ENCODE measurements around the gene PTPRK. TPM values are rescaled to one million over a fixed set of nuclear protein-coding genes. Genes with fewer than 3 reads are reported as not detected.

The PTPRK gene
- total and polyA plus RNA-seq, 7 donors: 6.0 to 51.3 (median 46.7) TPM

DNA sequence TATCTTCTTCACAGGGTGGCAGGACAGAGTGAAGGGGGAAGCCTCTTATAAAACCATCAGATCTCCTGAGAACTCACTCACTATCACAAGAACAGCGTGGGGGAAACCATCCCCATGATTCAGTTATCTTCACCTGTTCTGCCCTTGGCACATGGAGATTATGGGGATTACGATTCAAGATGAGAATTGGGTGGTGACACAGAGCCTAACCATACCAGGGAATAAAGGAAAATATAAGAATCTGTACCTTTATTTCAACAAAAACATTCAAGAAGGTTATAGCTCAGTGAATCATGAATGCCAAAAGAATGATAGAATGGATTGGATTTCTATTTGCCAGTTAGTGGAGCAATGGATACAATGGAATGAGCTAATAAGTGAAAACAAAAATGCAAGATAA is 214.4 kb downstream of the PTPRK start:
- H3K27me3 ChIP-seq: no peaks in the 10 kb centered on the region
- intact Hi-C loops (cut with DNase I): no loop called here
- no peaks in the 10 kb centered on the region for H3K9me3 ChIP-seq
- H3K27ac ChIP-seq: no peak overlapping the region
- DNase-seq: no peak
- H3K4me3 ChIP-seq: no peak overlapping the region
- WGBS, 2 donors: 87 to 99% methylated on average over 2 of the region's 2 CpGs
- H3K36me3 ChIP-seq: no peaks in the 10 kb centered on the region
- H3K4me1 ChIP-seq: peaks cover 0 to 22% (median 8%) of the 10 kb centered on the region in 4 donors
- TF ChIP-seq POLR2AphosphoS5 (IDR thresholded peaks at IDR 0.05): no peak
- TF ChIP-seq POLR2A (IDR thresholded peaks at IDR 0.05): no peak
- no peak for TF ChIP-seq EP300 (IDR thresholded peaks at IDR 0.05)
- TF ChIP-seq, protein P1, sequence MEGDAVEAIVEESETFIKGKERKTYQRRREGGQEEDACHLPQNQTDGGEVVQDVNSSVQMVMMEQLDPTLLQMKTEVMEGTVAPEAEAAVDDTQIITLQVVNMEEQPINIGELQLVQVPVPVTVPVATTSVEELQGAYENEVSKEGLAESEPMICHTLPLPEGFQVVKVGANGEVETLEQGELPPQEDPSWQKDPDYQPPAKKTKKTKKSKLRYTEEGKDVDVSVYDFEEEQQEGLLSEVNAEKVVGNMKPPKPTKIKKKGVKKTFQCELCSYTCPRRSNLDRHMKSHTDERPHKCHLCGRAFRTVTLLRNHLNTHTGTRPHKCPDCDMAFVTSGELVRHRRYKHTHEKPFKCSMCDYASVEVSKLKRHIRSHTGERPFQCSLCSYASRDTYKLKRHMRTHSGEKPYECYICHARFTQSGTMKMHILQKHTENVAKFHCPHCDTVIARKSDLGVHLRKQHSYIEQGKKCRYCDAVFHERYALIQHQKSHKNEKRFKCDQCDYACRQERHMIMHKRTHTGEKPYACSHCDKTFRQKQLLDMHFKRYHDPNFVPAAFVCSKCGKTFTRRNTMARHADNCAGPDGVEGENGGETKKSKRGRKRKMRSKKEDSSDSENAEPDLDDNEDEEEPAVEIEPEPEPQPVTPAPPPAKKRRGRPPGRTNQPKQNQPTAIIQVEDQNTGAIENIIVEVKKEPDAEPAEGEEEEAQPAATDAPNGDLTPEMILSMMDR (IDR thresholded peaks at IDR 0.05): no peak

DNA sequence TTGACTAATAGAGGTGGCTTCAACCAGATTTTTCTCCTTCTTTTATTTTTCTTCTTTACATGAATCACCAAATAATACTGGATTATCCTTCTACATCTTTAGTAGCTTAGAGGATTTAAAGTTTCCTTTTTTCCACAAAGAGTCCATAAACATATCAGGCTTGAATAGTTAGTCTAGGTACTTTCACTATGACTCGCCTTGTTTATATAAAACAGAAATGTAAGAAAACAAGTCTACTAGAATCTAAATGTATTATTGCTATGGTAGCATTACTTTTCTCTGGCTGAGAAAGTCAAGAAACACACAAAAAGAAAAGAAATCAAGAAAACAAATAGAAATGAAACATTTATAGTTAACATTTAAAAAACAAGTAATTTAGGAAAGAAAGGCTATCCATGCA is 215.2 kb downstream of the PTPRK start:
- Histone ChIP-seq H3K4me1 (peaks cover 0 to 22% (median 8%) of the 10 kb centered on the region in 4 donors), H3K9me3 (no peaks in the 10 kb centered on the region), H3K36me3 (no peaks in the 10 kb centered on the region), H3K4me3 (no peak overlapping the region), H3K27ac (no peak overlapping the region), H3K27me3 (no peaks in the 10 kb centered on the region)
- WGBS, 2 donors: 78 to 92% methylated on average over 1 of the region's 1 CpG
- intact Hi-C loops (cut with DNase I): no loop called here
- no peak for DNase-seq
- TF ChIP-seq, protein P1 (IDR thresholded peaks at IDR 0.05): no peak

DNA sequence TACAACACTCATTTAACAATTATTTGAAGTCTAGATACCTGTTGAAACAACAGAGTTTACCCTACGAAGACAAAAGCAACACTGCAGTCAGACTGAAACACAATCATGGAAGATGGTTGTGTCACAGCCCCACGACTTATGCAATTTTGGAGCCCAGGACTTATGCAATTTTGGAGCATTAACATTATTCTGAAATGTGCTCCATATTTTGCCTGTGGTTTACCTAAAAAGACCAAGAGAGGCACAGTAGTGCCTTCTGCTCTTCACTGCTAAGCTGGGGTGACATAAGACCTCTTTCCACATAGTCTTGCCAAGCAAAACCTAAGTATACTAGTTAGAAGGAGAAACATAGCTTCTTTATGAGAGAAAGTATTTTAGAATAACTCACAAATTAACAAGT is 216.5 kb downstream of the PTPRK start:
- intact Hi-C loops (cut with DNase I): no loop called here
- WGBS, 2 donors: 85 to 91% methylated on average over 2 of the region's 2 CpGs
- no peak for DNase-seq
- Histone ChIP-seq H3K4me3 (no peak overlapping the region), H3K27ac (no peak overlapping the region), H3K27me3 (no peaks in the 10 kb centered on the region), H3K4me1 (peaks cover 0 to 17% (median 8%) of the 10 kb centered on the region in 4 donors), H3K9me3 (no peaks in the 10 kb centered on the region), H3K36me3 (no peaks in the 10 kb centered on the region)
- TF ChIP-seq POLR2A (IDR thresholded peaks at IDR 0.05) (no peak), EP300 (IDR thresholded peaks at IDR 0.05) (no peak), POLR2AphosphoS5 (IDR thresholded peaks at IDR 0.05) (no peak)
- TF ChIP-seq, protein P1 (IDR thresholded peaks at IDR 0.05): no peak

DNA sequence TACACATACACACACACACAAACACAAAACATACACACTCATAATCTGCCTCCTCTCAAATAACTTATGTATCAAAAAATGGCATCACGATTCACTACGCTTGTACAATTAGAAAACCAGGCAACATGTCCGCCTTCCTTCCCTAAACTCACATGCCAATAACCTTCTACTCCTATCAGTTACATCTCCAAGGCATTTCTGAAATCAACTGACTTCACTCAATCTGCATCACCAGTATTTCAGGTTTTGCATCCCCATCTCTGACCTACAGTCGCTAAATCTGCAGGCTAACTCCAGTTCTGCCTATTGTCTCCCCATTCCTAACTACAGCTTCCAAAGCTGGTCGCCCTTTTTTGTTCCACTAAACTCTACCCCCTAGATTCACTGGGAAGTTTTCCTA is 217.5 kb downstream of the PTPRK start:
- Histone ChIP-seq H3K4me3 (no peak overlapping the region), H3K4me1 (peaks cover 0 to 17% (median 8%) of the 10 kb centered on the region in 4 donors), H3K36me3 (no peaks in the 10 kb centered on the region), H3K27me3 (no peaks in the 10 kb centered on the region), H3K9me3 (no peaks in the 10 kb centered on the region), H3K27ac (no peak overlapping the region)
- WGBS, 2 donors: 86 to 96% methylated on average over 5 of the region's 5 CpGs
- intact Hi-C loops (cut with DNase I): no loop called here
- TF ChIP-seq EP300 (IDR thresholded peaks at IDR 0.05): no peak
- TF ChIP-seq, protein P1 (IDR thresholded peaks at IDR 0.05): no peak
- no peak for TF ChIP-seq POLR2AphosphoS5 (IDR thresholded peaks at IDR 0.05)
- TF ChIP-seq POLR2A (IDR thresholded peaks at IDR 0.05): no peak
- DNase-seq: no peak

DNA sequence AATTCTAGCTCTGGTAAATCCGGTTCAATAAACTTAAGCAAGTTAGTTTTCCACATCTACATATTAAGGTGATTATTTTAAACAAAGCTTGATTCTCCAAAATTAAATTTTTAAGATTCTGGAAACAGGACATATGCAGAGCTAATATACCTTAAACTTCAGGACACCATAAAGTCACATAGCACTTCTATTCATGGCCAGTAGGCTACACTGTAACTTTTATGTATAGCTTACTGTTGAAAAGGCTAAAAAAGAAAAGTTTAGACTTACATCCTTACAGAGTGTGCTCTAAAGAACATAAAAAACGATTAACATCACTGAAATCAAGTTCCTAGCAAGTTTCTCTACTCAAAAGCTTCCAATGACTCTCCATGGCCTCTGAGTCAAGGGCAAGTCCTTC is 224.7 kb downstream of the PTPRK start:
- Histone ChIP-seq H3K4me3 (no peak overlapping the region), H3K36me3 (no peaks in the 10 kb centered on the region), H3K27ac (no peak overlapping the region), H3K27me3 (no peaks in the 10 kb centered on the region), H3K9me3 (no peaks in the 10 kb centered on the region), H3K4me1 (no peaks in the 10 kb centered on the region)
- no peak for TF ChIP-seq POLR2AphosphoS5 (IDR thresholded peaks at IDR 0.05)
- no peak for TF ChIP-seq EP300 (IDR thresholded peaks at IDR 0.05)
- TF ChIP-seq POLR2A (IDR thresholded peaks at IDR 0.05): no peak
- TF ChIP-seq, protein P1 (IDR thresholded peaks at IDR 0.05): no peak
- no peak for DNase-seq
- WGBS, 2 donors: 85 to 89% methylated on average over 2 of the region's 2 CpGs
- intact Hi-C loops (cut with DNase I): no loop called here

Data from sigmoid colon (tissue), 7 donors.